Liver (tissue), 9 donors: ENCODE measurements around the gene KLHDC2. TPM values are rescaled to one million over a fixed set of nuclear protein-coding genes. Genes with fewer than 3 reads are reported as not detected.
"Not testable (repeated sequence)": the region's sequence is repeated elsewhere in the genome, so short reads cannot be mapped to it uniquely, and the experiment has no call there.

Experiments
- DNase-seq: peaks from one replicate; pipeline ENCODE4 v3.0.0-alpha.2; 2017; ENCODE audit warnings: low spot score
- H3K27ac ChIP-seq, 2 donors: one replicate each; pipeline ENCODE4 v1.7.0; 2013; ENCODE audit warnings: inconsistent platforms in 2 of 2, low read length in 2 of 2, control low read depth in 1 of 2, low read depth in 1 of 2, mild to moderate bottlenecking in 1 of 2
- H3K27me3 ChIP-seq, 4 donors: one replicate each; pipeline versions ENCODE4 v1.6.1 to v1.7.0; 2013; ENCODE audit warnings: low read length in 3 of 4, inconsistent platforms in 1 of 4, mild to moderate bottlenecking in 1 of 4, moderate library complexity in 1 of 4; ENCODE audit not compliant: control insufficient read depth in 4 of 4, insufficient read depth in 4 of 4
- H3K36me3 ChIP-seq, 4 donors: one replicate each; pipeline versions ENCODE4 v1.6.1 to v1.7.0; 2013; ENCODE audit warnings: low read length in 3 of 4, mild to moderate bottlenecking in 3 of 4, low read depth in 1 of 4, moderate library complexity in 1 of 4; ENCODE audit not compliant: control insufficient read depth in 4 of 4, insufficient read depth in 3 of 4
- H3K4me1 ChIP-seq, 4 donors: one replicate each; pipeline versions ENCODE4 v1.6.1 to v1.7.0; 2013; ENCODE audit warnings: low read length in 3 of 4, mild to moderate bottlenecking in 3 of 4, moderate library complexity in 1 of 4; ENCODE audit not compliant: control insufficient read depth in 4 of 4, insufficient read depth in 4 of 4
- H3K4me3 ChIP-seq, 3 donors: one replicate each; pipeline versions ENCODE4 v1.6.1 to v1.7.0; 2013; ENCODE audit warnings: low read length in 3 of 3, control low read depth in 1 of 3, low read depth in 1 of 3, mild to moderate bottlenecking in 1 of 3
- H3K9ac ChIP-seq, 2 donors: one replicate each; pipeline ENCODE4 v1.7.0; 2013; ENCODE audit warnings: low read length in 2 of 2, mild to moderate bottlenecking in 2 of 2, moderate library complexity in 2 of 2, control low read depth in 1 of 2, low read depth in 1 of 2
- H3K9me3 ChIP-seq, 4 donors: one replicate each; pipeline versions ENCODE4 v1.6.1 to v1.7.0; 2013; ENCODE audit warnings: low read length in 3 of 4; ENCODE audit not compliant: control insufficient read depth in 4 of 4
- CTCF ChIP-seq: fragments of 150-350 bp; IDR thresholded peaks from 2 replicates; pipeline ENCODE4 v1.5.1; 2017; ENCODE audit warnings: improper control_type of control experiment, low read depth, low read length; ENCODE audit not compliant: missing input control
- EGR1 ChIP-seq, 2 donors: IDR thresholded peaks; 2 replicates each; pipeline ENCODE4 v1.6.1; 2016 to 2018; ENCODE audit warnings: antibody characterized with exemption in 2 of 2, low read depth in 2 of 2
- FOXA1 ChIP-seq: IDR thresholded peaks from 2 replicates; pipeline ENCODE4 v1.6.1; 2016; ENCODE audit warnings: antibody characterized with exemption
- FOXA2 ChIP-seq: IDR thresholded peaks from 2 replicates; pipeline ENCODE4 v1.6.1; 2016; ENCODE audit warnings: antibody characterized with exemption
- GABPA ChIP-seq, 2 donors: IDR thresholded peaks in 1 of 2; conservative IDR thresholded peaks in 1 of 2; 2 replicates each; pipeline ENCODE4 v1.6.1; 2016; ENCODE audit warnings: antibody characterized with exemption in 2 of 2, mild to moderate bottlenecking in 1 of 2, moderate library complexity in 1 of 2
- HNF4A ChIP-seq, 2 donors: conservative IDR thresholded peaks; 2 replicates each; pipeline ENCODE4 v1.6.1; 2016; ENCODE audit warnings: antibody characterized with exemption in 2 of 2, mild to moderate bottlenecking in 2 of 2
- HNF4G ChIP-seq: IDR thresholded peaks from 2 replicates; pipeline ENCODE4 v1.6.1; 2016; ENCODE audit warnings: antibody characterized with exemption
- JUND ChIP-seq, 2 donors: IDR thresholded peaks; 2 replicates each; pipeline ENCODE4 v1.6.1; 2016; ENCODE audit warnings: antibody characterized with exemption in 2 of 2
- NR2F2 ChIP-seq: IDR thresholded peaks from 2 replicates; pipeline ENCODE4 v1.6.1; 2016; ENCODE audit warnings: antibody characterized with exemption
- RAD21 ChIP-seq, 2 donors: IDR thresholded peaks; 2 replicates each; pipeline ENCODE4 v1.6.1; 2016; ENCODE audit warnings: antibody characterized with exemption in 2 of 2, mild to moderate bottlenecking in 2 of 2
- REST ChIP-seq: IDR thresholded peaks from 2 replicates; pipeline ENCODE4 v1.6.1; 2016; ENCODE audit warnings: antibody characterized with exemption, mild to moderate bottlenecking
- RXRA ChIP-seq, 2 donors: IDR thresholded peaks; 2 replicates each; pipeline ENCODE4 v1.6.1; 2017 to 2018; ENCODE audit warnings: antibody characterized with exemption in 2 of 2, mild to moderate bottlenecking in 1 of 2
- SP1 ChIP-seq: IDR thresholded peaks from 2 replicates; pipeline ENCODE4 v1.6.1; 2018; ENCODE audit warnings: antibody characterized with exemption, mild to moderate bottlenecking
- TAF1 ChIP-seq: conservative IDR thresholded peaks from 2 replicates; pipeline ENCODE4 v1.6.1; 2016; ENCODE audit warnings: antibody characterized with exemption, mild to moderate bottlenecking
- YY1 ChIP-seq: IDR thresholded peaks from 2 replicates; pipeline ENCODE4 v1.6.1; 2016; ENCODE audit warnings: antibody characterized with exemption, mild to moderate bottlenecking
- WGBS: extraction: QIAGEN DNeasy Blood & Tissue Kit; methylation state at CpG from one replicate; pipeline ENCODE4 v1.1.7; 2013; 5-methylcytosine and 5-hydroxymethylcytosine counted together
- polyA plus RNA-seq, 2 donors: library from polyadenylated mRNA; stranded (reverse) in 1 of 2; unstranded in 1 of 2; fragments of 200-250 nt in 1 of 2; fragments of >200 nt in 1 of 2; fragmentation: Nextera tagmentation in 1 of 2; extraction: Ambion mirVana in 1 of 2; gene quantifications; one replicate each; pipeline versions ENCODE4 v1.2.1 to v1.2.3, GENCODE V29; 2013 to 2015
- total RNA-seq, 2 donors: library from RNA; depleted of rRNA; stranded (reverse); fragments of >200 nt; gene quantifications; one replicate each; pipeline ENCODE4 v1.2.3, GENCODE V29; 2014
- donor health status: healthy.
- donor health status: healthy.
- donor health status: healthy.
- donor health status: healthy.
- donor health status: healthy.

Gene KLHDC2
- total and polyA plus RNA-seq, 4 donors, result 41.1 to 99.0 (median 89.0) TPM

GRCh38 chr14:49796025-49796424 is 28.1 kb downstream of the KLHDC2 start (continued):
- TF ChIP-seq REST (no peak), NR2F2 (no peak), SP1 (no peak)

GRCh38 chr14:49808780-49809179 is 40.8 kb downstream of the KLHDC2 start:
- Histone ChIP-seq H3K9ac (no peak overlapping the region), H3K4me1 (no peaks in the 10 kb centered on the region), H3K4me3 (no peak overlapping the region), H3K27ac (no peak overlapping the region), H3K9me3 (no peaks in the 10 kb centered on the region), H3K27me3 (no peaks in the 10 kb centered on the region), H3K36me3 (peaks cover 16 to 63% (median 29%) of the 10 kb centered on the region in 4 donors)
- WGBS, result 0% methylated on average over 1 of the region's 1 CpG
- TF ChIP-seq RAD21 (IDR thresholded peaks at IDR 0.05) (no peak), TAF1 (no peak), EGR1 (IDR thresholded peaks at IDR 0.05; ENCODE audit: low read depth in 2 of 2) (no peak), FOXA1 (no peak), SP1 (no peak), RXRA (IDR thresholded peaks at IDR 0.05) (no peak), GABPA (IDR thresholded peaks at IDR 0.05 in 1 of 2, conservative IDR thresholded peaks at IDR 0.05 in 1 of 2) (no peak), JUND (IDR thresholded peaks at IDR 0.05) (no peak), HNF4A (conservative IDR thresholded peaks at IDR 0.05) (no peak), HNF4G (no peak), FOXA2 (no peak), NR2F2 (no peak), CTCF (no peak), YY1 (no peak)
- DNase-seq, result no peak

GRCh38 chr14:49816118-49816517 is 48.2 kb downstream of the KLHDC2 start:
- H3K4me1 ChIP-seq, H3K4me3 ChIP-seq, H3K27ac ChIP-seq, DNase-seq, H3K9me3 ChIP-seq, H3K9ac ChIP-seq, H3K27me3 ChIP-seq: not testable (repeated sequence)
- 91% methylated on average over 2 of the region's 2 CpGs for WGBS
- TF ChIP-seq HNF4A (conservative IDR thresholded peaks at IDR 0.05), result peak; percentile 10 to 20
- peaks cover 3 to 64% (median 37%) of the 10 kb centered on the region in 4 donors for H3K36me3 ChIP-seq
